22Rv1 (cell line): ENCODE data around the gene FAM25G.
"Not testable (repeated sequence)": the region's sequence is repeated elsewhere in the genome, so short reads cannot be mapped to it uniquely, and the experiment has no call there.

ENCODE experiments used
- H3K27ac ChIP-seq: fragments of 450-650 bp; 2 replicates; pipeline ENCODE4 v1.5.1; 2017
- ZFX ChIP-seq: fragments of 450-650 bp; IDR thresholded peaks from 2 replicates; pipeline ENCODE4 v1.6.1; 2017; ENCODE audit warnings: antibody characterized with exemption, borderline replicate concordance
- TF ChIP-seq, protein P1 (sequence below): fragments of 450-650 bp; IDR thresholded peaks from 2 replicates; pipeline ENCODE4 v1.5.1; 2017; ENCODE audit warnings: mild to moderate bottlenecking

Gene FAM25G

DNA sequence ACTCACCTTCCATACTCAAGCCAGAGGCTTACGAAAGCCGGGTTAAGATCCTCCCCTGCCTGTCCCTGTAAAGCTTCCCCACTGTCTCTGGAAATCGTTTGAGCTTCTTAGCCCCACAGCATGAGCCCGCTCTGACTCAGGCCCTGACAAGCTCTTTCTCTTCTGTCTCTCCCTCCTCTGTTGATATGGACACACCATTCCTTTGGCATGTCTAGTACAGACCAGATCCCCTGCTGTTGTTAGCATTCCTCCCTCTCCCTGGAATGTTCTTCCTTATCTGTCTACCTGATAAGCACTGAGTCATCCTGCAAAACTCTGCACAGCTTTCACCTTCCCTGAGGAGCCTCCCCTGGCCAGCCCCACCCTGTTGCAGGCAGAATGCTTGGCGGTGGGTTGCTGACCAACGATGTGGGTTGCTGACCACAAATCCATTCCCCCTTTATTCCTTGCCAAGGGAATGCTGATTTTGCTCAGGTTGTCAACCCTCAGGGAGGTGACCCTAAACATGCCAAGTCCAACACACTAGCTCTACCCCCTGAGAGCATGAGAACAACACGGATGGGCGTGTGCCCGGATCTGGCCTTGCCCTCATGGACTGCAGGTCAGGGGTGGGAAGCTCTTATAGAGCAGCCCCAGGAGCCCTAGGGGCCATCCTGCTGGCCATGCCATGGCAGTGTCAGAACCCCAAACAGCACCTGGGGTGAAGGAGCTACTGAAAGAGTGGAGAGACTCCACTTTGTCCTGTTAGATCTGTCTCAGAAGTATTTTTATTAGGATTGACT, 28.7 kb downstream of the FAM25G start:
- not testable (repeated sequence) for H3K27ac ChIP-seq

DNA sequence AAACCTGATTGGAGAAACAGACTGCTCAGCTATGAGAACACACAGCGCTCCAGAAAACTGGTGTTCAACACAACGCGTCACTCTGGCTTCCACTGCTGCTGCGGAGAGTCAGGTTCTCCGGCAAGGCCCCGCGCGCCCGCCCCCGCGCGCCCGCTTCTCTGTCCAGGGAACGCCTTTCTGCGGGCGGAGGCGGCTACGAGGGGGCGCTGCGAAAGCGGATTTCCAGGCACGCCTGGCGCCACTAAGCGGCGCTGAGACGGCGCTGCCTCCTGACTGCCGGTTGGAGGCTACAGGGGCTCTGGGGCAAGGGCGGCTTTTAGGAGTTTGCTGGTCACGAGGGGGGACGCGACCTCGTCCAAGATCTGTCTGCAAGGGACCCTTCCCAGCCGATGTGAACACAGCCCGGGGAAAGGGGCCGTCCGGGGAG, 30.2 kb downstream of the FAM25G start:
- TF ChIP-seq, protein P1, sequence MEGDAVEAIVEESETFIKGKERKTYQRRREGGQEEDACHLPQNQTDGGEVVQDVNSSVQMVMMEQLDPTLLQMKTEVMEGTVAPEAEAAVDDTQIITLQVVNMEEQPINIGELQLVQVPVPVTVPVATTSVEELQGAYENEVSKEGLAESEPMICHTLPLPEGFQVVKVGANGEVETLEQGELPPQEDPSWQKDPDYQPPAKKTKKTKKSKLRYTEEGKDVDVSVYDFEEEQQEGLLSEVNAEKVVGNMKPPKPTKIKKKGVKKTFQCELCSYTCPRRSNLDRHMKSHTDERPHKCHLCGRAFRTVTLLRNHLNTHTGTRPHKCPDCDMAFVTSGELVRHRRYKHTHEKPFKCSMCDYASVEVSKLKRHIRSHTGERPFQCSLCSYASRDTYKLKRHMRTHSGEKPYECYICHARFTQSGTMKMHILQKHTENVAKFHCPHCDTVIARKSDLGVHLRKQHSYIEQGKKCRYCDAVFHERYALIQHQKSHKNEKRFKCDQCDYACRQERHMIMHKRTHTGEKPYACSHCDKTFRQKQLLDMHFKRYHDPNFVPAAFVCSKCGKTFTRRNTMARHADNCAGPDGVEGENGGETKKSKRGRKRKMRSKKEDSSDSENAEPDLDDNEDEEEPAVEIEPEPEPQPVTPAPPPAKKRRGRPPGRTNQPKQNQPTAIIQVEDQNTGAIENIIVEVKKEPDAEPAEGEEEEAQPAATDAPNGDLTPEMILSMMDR = peak; percentile 31; the same call in 1 of the 2 replicates
- H3K27ac ChIP-seq = not testable (repeated sequence)

DNA sequence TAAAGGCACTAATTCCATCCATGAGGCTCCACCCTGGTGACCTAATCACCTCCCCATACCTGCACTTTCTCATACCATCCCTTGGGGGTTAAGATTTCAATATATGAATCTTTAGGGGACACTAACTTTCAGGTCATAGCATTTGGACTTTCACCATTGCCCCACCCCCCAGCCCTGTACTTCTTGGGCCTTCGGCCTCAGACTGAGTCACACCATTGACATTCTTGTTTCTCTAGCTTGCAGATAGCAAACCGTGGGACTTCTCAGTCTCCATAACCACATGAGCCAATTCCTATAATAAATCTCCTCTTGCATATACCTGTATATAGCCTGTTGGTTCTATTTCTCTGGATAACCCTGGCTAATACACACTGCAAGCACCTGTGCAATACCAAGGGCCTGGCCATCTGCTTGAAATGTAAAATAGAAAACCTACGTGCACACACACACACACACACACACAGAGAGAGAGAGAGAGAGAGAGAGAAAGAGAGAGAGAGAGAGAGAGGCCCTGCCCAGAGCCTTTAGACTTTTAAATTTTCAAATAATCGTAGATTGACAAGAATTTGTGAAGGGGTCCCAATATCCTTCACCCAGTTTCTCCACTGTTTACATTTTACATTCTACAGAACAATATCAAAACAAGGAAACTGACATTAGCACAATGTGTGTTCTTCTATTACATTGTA, 32.9 kb downstream of the FAM25G start:
- H3K27ac ChIP-seq = no peak overlapping the region
- TF ChIP-seq, protein P1 = no peak
- no peak for TF ChIP-seq ZFX

DNA sequence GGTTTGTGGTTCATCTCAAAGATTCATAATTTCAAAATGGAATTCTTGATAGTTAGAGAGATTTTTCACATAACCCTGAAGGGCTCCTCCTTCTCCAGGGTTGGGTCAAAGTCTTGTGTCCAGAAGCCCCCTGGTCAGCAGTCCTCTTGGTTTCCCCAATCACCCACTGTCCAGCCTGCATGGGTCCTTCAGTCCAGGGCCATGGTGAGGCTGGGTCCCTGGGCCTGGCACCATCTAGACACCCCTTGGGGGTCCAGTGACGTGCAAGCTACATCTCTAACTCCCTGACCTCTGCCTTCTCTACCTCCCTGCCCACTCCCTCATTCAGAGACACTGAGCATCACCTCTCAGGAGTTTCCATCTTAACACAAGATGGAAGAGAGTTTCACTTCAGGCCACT, 33.7 kb downstream of the FAM25G start:
- TF ChIP-seq ZFX = no peak
- TF ChIP-seq, protein P1 = no peak
- no peak overlapping the region for H3K27ac ChIP-seq

DNA sequence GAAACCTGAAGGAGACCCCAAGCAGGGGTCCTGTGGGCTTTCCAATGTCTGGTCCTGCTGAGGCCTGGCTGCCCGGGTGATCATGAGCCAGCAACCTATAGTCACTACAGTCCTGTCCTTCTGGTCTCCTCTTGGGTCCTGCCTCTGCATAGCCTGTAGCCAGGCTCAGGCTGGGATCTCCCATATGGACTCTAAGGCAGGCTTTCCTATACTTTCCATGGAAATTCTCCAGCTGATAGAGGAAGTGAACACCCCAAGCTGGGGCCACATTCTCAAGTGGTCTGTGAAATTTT, 34.0 kb downstream of the FAM25G start:
- TF ChIP-seq, protein P1 = no peak
- no peak for TF ChIP-seq ZFX

DNA sequence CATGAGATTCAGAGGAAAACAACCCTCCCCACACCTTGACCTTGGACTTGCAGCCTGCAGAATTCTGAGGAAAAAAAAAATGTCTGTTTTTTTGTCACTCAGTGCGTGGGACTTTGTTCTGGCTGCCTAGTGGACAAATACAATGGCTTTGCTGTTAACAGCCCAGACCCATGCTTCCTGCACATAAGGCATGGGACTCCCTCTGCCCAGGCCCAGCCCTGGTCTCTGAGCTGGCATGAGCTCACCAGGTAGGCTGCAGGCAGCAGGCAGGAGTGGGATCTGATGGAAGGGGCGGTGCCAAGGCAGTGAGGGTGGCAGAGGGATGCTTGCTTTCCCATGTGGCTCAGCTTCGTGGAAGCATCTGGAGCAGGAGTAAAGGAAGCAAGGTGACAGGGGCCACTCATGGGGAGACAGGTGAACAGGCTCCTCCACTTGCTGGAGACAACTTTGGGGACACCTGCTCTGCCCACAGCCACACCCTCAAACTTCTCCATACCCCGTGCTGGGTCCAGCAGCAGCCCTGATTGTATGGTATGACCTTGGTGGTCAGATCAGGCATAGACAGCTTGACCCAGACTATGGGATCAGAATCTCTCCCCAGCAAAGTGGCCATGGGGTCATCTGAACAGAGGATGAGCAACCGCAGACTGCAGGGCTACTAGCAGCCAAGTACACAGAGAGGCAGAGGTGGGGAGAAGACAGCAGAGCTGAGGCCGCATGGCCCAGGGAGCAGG, 34.5 kb downstream of the FAM25G start:
- TF ChIP-seq, protein P1 = no peak
- TF ChIP-seq ZFX = no peak

More for the DNA sequence above, 34.0 kb downstream of the FAM25G start:
- H3K27ac ChIP-seq = no peak overlapping the region

DNA sequence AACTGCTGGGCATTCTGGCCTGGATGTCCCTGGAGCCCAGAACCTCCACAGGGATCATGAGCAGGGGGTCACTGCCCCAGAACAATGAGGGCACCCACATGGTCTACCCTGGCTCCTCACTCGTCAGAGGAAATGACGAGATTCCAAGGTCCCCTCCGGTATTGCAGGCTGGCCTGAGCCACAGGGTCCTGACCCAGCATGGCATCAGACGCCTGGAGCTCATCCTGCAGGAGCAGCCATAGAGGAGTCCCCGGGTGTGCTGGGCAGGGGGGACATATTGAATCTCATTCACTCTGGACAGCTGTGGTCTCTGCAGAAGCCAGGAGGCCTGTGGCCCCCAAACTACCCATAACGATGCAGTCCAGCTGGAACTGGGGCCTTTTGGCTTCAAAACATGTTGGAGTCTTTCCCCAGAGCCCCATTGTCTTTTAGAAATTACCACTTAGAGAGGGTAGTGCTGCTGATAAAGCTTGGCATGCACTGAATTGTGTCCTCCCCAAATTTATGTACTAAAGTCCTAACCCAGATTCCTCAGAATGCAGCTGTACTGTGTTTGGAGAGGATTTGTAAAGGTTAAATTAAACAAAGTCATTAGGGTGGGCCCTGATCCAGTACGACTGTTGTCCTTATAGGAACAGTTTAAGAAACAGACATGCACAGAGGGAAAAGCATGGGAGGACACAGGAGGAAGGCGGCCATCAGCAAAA, 35.3 kb downstream of the FAM25G start:
- TF ChIP-seq, protein P1 = no peak
- no peak for TF ChIP-seq ZFX
- no peak overlapping the region for H3K27ac ChIP-seq

More for the DNA sequence above, 34.5 kb downstream of the FAM25G start:
- H3K27ac ChIP-seq = no peak overlapping the region

DNA sequence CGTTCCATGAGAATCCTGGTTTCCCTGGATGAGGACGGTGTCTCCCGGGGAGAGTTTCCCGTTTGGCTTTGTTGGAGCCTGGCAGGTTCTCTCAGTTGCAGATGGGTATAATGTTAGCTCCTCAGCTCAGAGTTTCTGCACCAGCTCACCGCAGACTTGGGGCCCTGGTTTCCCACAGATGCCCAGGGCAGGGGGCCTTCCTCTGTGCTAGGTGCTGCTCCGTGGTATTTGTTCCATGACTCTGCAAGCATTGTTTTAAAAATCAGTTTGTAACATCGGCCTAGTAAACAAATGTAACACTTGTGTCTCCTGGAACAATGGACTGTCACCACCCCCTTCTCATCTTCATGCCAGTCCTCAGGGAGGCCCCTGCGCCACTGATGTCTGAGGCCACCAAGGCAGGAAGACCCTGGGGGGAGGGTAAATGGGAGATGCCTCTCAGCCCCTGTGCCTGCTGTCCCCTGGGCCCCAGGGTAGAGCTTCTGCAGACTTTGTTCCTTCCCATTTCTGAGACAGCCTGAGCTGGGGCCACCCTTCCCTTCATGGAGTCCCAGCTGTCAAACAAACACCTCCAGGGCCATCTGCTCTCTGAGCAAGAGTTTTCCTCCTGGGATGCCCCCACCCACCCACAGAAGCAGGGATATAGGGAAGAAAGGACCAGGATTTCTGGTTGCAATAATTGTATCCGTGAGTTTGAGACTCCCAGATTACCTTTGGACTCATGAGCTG, 36.0 kb downstream of the FAM25G start:
- not testable (repeated sequence) for H3K27ac ChIP-seq
